Colonic mucosa (tissue), 4 donors: ENCODE results near the gene EML1. TPM values are rescaled to one million over a fixed set of nuclear protein-coding genes. Genes with fewer than 3 reads are reported as not detected.

ENCODE experiments used
- DNase-seq: peaks from one replicate; pipeline ENCODE4 v3.0.0-alpha.2; 2020
- H3K27ac ChIP-seq: fragments of 200-600 bp; one replicate; pipeline ENCODE4 v1.8.0; 2021
- H3K27me3 ChIP-seq: fragments of 200-600 bp; one replicate; pipeline ENCODE4 v1.8.0; 2021
- H3K36me3 ChIP-seq: fragments of 200-600 bp; one replicate; pipeline ENCODE4 v1.8.0; 2021
- H3K4me1 ChIP-seq: fragments of 200-600 bp; one replicate; pipeline ENCODE4 v1.8.0; 2021; ENCODE audit warnings: mild to moderate bottlenecking
- H3K4me3 ChIP-seq: fragments of 200-600 bp; one replicate; pipeline ENCODE4 v1.8.0; 2021
- H3K9ac ChIP-seq, 2 donors: one replicate each; pipeline ENCODE4 v1.7.0; 2013; ENCODE audit warnings: control low read depth in 2 of 2, low read depth in 2 of 2, low read length in 2 of 2
- H3K9me3 ChIP-seq: fragments of 200-600 bp; one replicate; pipeline ENCODE4 v1.8.0; 2021
- intact Hi-C: fragments of 100-400 bp; cut with DNase I; formaldehyde crosslinking; loops from one replicate; pipeline ENCODE4 v1.14.1; 2022
- total RNA-seq, 2 donors: library from RNA; stranded (reverse); fragmentation: NEBNext Ultra II Directional in 1 of 2; extraction: Animal tissue kit (Norgen Biotek cat#: 25700) in 1 of 2; gene quantifications; one replicate each; pipeline ENCODE4 v1.2.1, GENCODE V29; 2021
- TF ChIP-seq, protein P1 (sequence below): fragments of 200-600 bp; IDR thresholded peaks from one replicate; pipeline ENCODE4 v1.8.0; 2022; ENCODE audit warnings: antibody characterized with exemption, mild to moderate bottlenecking
- donor health status: healthy.
- donor health status: DM: no; HTN: no; CAD: no.
- donor health status: DM: no; HTN: no; CAD: no.

Gene EML1
- total RNA-seq, 2 donors from 2014 or later, result 3.6 to 14.2 TPM

DNA sequence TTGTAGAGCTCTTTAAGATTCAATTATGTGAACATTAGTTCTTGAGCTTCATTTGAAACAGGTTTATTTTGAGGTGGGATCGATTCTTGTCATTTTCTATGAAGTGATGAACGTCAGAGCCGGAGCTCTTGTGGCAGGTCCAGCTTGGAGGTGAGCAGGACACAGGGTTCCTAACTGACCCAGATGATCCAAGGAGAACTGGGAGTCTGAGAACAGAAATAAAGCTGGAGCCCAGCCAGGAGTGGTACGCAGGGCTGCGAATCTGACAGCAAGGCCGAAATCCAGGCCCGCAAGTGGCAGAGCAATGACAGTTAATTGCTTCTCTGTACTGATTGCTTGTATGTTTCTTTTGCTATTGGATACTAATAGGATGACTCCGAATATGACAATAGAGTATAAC, 46.5 kb downstream of the EML1 start:
- H3K27ac ChIP-seq, result no peak overlapping the region
- no peaks in the 10 kb centered on the region for H3K27me3 ChIP-seq
- DNase-seq, result no peak
- intact Hi-C loops, result no loop called here
- H3K4me1 ChIP-seq, result no peaks in the 10 kb centered on the region
- no peaks in the 10 kb centered on the region for H3K36me3 ChIP-seq
- TF ChIP-seq, protein P1, sequence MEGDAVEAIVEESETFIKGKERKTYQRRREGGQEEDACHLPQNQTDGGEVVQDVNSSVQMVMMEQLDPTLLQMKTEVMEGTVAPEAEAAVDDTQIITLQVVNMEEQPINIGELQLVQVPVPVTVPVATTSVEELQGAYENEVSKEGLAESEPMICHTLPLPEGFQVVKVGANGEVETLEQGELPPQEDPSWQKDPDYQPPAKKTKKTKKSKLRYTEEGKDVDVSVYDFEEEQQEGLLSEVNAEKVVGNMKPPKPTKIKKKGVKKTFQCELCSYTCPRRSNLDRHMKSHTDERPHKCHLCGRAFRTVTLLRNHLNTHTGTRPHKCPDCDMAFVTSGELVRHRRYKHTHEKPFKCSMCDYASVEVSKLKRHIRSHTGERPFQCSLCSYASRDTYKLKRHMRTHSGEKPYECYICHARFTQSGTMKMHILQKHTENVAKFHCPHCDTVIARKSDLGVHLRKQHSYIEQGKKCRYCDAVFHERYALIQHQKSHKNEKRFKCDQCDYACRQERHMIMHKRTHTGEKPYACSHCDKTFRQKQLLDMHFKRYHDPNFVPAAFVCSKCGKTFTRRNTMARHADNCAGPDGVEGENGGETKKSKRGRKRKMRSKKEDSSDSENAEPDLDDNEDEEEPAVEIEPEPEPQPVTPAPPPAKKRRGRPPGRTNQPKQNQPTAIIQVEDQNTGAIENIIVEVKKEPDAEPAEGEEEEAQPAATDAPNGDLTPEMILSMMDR, result no peak
- H3K9me3 ChIP-seq, result no peaks in the 10 kb centered on the region
- H3K9ac ChIP-seq, result no peak overlapping the region
- no peak overlapping the region for H3K4me3 ChIP-seq

DNA sequence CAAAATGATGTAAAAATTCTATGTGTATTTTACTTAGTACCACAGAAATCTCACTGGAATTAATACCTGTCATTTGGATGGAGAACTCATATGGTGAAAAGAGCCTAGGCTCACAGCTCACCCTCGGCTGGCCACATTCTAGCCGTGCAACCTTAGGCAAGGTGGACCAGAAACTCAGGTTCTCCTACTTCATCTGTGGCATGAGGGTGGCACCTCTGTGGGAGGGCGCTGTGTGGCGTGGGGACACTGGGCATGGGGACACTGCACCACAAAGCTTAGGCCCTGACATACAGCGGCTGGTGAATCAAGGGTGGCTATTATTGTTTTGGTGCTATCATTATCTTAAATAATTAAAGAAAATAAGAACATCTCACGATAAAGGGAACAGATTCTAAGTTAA, 47.1 kb downstream of the EML1 start:
- H3K4me1 ChIP-seq, result no peaks in the 10 kb centered on the region
- H3K27me3 ChIP-seq, result no peaks in the 10 kb centered on the region
- no peaks in the 10 kb centered on the region for H3K9me3 ChIP-seq
- TF ChIP-seq, protein P1, result no peak
- intact Hi-C loops, result no loop called here
- H3K4me3 ChIP-seq, result no peak overlapping the region
- no peak for DNase-seq
- H3K9ac ChIP-seq, result no peak overlapping the region
- no peak overlapping the region for H3K27ac ChIP-seq
- no peaks in the 10 kb centered on the region for H3K36me3 ChIP-seq

DNA sequence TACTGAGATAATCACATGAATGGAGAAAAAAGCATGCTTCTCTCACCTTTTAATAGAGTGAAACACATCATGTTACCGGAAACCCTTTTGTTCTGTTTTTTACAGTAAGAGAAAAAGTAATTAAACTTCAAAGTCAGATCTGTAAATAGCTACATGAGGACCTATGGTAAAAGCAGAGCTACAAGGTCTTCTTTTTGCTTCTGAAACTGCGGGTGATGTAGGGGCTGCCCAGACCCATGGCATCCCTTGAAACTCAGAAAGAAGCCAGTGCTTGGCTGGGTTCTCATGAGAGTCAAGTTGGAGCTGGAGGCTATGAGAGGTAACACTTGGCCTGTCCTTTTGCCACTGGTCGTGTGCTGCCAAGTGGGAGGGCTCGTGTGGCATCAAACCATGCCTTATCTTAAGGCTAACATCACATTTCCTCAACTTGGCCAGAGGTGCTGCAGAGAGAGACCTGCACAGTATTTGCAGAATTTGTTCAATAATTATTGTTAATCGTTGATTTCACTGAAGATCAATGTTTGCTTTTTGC, 47.6 kb downstream of the EML1 start:
- H3K27me3 ChIP-seq, result no peaks in the 10 kb centered on the region
- TF ChIP-seq, protein P1, result no peak
- intact Hi-C loops, result no loop called here

DNA sequence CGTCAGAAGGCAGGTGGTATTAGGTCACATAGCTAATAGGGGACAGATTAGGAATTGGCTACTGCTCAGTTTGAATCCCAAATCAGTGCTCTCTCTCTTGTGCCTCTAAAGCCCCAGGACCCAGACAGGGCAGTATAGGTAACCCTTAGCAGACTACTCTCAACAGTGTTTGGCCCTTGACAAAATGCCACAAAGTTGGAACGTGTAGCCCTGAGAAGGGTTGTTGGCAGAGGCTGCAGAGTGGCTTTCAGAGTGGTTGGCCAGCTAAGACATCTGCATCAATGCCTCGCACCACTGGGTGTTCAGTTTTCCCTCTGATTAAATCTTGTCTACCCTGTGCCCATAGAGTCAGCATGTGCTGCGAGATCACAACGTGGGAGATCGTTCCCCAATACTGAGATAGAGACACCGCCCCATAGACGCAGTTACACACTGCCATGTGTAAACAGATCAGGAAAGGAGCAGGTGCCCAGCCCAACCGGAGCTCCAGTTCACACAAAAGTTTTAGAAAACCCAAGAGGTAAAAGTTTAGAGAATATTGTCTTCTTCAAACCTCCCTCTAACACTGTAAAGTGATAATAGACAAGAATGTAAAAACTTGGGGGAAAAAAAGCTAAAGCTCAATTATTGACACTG, 48.3 kb downstream of the EML1 start:
- H3K9me3 ChIP-seq, result no peaks in the 10 kb centered on the region
- intact Hi-C loops, result no loop called here
- no peaks in the 10 kb centered on the region for H3K27me3 ChIP-seq
- H3K36me3 ChIP-seq, result no peaks in the 10 kb centered on the region
- no peak overlapping the region for H3K27ac ChIP-seq
- no peak for DNase-seq
- no peak overlapping the region for H3K9ac ChIP-seq
- H3K4me3 ChIP-seq, result no peak overlapping the region
- no peaks in the 10 kb centered on the region for H3K4me1 ChIP-seq
- TF ChIP-seq, protein P1, result no peak

More for the DNA sequence above, 47.6 kb downstream of the EML1 start:
- Histone ChIP-seq H3K4me1 (no peaks in the 10 kb centered on the region), H3K36me3 (no peaks in the 10 kb centered on the region), H3K9ac (no peak overlapping the region), H3K9me3 (no peaks in the 10 kb centered on the region), H3K4me3 (no peak overlapping the region), H3K27ac (no peak overlapping the region)
- no peak for DNase-seq

DNA sequence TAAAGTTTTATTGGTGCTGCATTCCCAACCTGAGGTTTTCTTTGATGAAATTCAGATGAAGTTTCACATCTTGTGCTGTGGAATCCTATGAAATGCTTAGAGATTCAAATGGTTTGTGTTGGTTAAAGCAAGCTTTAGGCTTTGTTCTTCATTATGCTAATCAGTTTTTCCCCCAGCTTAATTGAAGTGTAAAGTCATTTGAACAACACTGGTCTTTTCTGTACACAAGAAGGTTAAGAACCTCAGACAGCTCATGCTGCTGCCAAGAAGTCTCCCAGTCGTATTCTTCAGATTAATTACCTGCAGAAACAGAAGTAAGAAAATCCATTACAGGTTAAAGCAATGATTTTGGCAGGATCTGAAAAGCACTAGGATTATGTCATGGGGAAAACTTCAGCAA, 48.9 kb downstream of the EML1 start:
- intact Hi-C loops, result no loop called here
- TF ChIP-seq, protein P1, result no peak
- Histone ChIP-seq H3K9me3 (no peaks in the 10 kb centered on the region), H3K4me3 (no peak overlapping the region), H3K36me3 (no peaks in the 10 kb centered on the region), H3K9ac (no peak overlapping the region), H3K27ac (no peak overlapping the region), H3K27me3 (no peaks in the 10 kb centered on the region), H3K4me1 (no peaks in the 10 kb centered on the region)
- DNase-seq, result no peak
